CD4-positive, alpha-beta T cell (primary cell): ENCODE data around the gene SGSM1. TPM values are rescaled to one million over a fixed set of nuclear protein-coding genes. Genes with fewer than 3 reads are reported as not detected.

ENCODE experiments used
- ATAC-seq: fragments of 200-7000 bp; cut with Tn5 transposase; one replicate; pipeline ENCODE4 v1.10.0; 2022; ENCODE audit warnings: mild to moderate bottlenecking; ENCODE audit not compliant: poor library complexity
- CTCF ChIA-PET: fragments of 350-600 bp; sonication (Branson Sonifier 250); formaldehyde crosslinking; loops from one replicate; lab custom pipeline; 2021; ENCODE audit warnings: antibody characterized with exemption, inconsistent platforms; lab: Charles Lee
- POLR2A ChIA-PET: fragments of 350-600 bp; sonication (Branson Sonifier 250); formaldehyde crosslinking; loops from one replicate; lab custom pipeline; 2021; ENCODE audit warnings: antibody characterized with exemption, inconsistent platforms; lab: Charles Lee
- DNase-seq, 14 experiments: peaks; one replicate each; pipeline ENCODE4 v3.0.0-alpha.2; 2013 to 2020; ENCODE audit warnings: mixed read lengths in 2 of 14
- H3K27ac ChIP-seq, 2 donors: one replicate each; pipeline versions ENCODE4 v1.5.1 to v1.7.0; 2013; ENCODE audit warnings: low read length in 2 of 2, low read depth in 1 of 2, mild to moderate bottlenecking in 1 of 2
- H3K27me3 ChIP-seq, 2 experiments: 1 replicate in 1 of 2; 2 replicates in 1 of 2; pipeline versions ENCODE4 v1.6.1 to v1.7.0; 2013; ENCODE audit warnings: low read length in 2 of 2, control low read depth in 1 of 2, mild to moderate bottlenecking in 1 of 2, moderate library complexity in 1 of 2; ENCODE audit not compliant: insufficient read depth in 2 of 2, control insufficient read depth in 1 of 2
- H3K36me3 ChIP-seq: one replicate; pipeline ENCODE4 v1.6.1; 2013; ENCODE audit warnings: low read length, control low read depth; ENCODE audit not compliant: insufficient read depth
- H3K4me1 ChIP-seq: one replicate; pipeline ENCODE4 v1.6.1; 2013; ENCODE audit warnings: low read length, control low read depth; ENCODE audit not compliant: insufficient read depth
- H3K4me3 ChIP-seq: one replicate; pipeline ENCODE4 v1.5.1; 2013; ENCODE audit warnings: mild to moderate bottlenecking, low read length, moderate library complexity
- H3K9me3 ChIP-seq, 2 experiments: 1 replicate in 1 of 2; 2 replicates in 1 of 2; pipeline versions ENCODE4 v1.6.1 to v1.7.0; 2013; ENCODE audit warnings: low read length in 2 of 2, mild to moderate bottlenecking in 2 of 2, control low read depth in 1 of 2, moderate library complexity in 1 of 2; ENCODE audit not compliant: control insufficient read depth in 1 of 2, insufficient read depth in 1 of 2
- H3K27ac Mint-ChIP-seq: one replicate; pipeline ENCODE4 v1.8.0; 2020; ENCODE audit warnings: mixed read lengths
- H3K27me3 Mint-ChIP-seq: one replicate; pipeline ENCODE4 v1.8.0; 2021; ENCODE audit warnings: mixed read lengths
- H3K36me3 Mint-ChIP-seq: one replicate; pipeline ENCODE4 v1.8.0; 2021; ENCODE audit warnings: low read depth, mixed read lengths
- H3K4me1 Mint-ChIP-seq: one replicate; pipeline ENCODE4 v1.8.0; 2021; ENCODE audit warnings: low read depth, mixed read lengths
- H3K4me3 Mint-ChIP-seq: one replicate; pipeline ENCODE4 v1.8.0; 2020; ENCODE audit warnings: mild to moderate bottlenecking, mixed read lengths
- H3K9me3 Mint-ChIP-seq: one replicate; pipeline ENCODE4 v1.8.0; 2020; ENCODE audit warnings: mixed read lengths
- intact Hi-C, 2 experiments: fragments of 100-400 bp; cut with DNase I in 1 of 2; cut with micrococcal nuclease in 1 of 2; formaldehyde crosslinking; loops; one replicate each; pipeline versions ENCODE4 v1.15.1 to v1.9.0; 2023 to 2025; cut with DNase I, micrococcal nuclease
- total RNA-seq, 174 experiments: library from RNA in 2 of 174; stranded (reverse) in 2 of 174; gene quantifications; one replicate each; pipeline ENCODE4 v1.2.3 and lab custom pipeline; 2021 to 2026
- TF ChIP-seq, protein P1 (sequence below): fragments of 200-600 bp; IDR thresholded peaks from one replicate; pipeline ENCODE4 v1.8.0; 2022; ENCODE audit warnings: antibody characterized with exemption, mild to moderate bottlenecking

Gene SGSM1
- total RNA-seq, 2 experiments from 2014 or later: 1.3 to 1.9 TPM

DNA sequence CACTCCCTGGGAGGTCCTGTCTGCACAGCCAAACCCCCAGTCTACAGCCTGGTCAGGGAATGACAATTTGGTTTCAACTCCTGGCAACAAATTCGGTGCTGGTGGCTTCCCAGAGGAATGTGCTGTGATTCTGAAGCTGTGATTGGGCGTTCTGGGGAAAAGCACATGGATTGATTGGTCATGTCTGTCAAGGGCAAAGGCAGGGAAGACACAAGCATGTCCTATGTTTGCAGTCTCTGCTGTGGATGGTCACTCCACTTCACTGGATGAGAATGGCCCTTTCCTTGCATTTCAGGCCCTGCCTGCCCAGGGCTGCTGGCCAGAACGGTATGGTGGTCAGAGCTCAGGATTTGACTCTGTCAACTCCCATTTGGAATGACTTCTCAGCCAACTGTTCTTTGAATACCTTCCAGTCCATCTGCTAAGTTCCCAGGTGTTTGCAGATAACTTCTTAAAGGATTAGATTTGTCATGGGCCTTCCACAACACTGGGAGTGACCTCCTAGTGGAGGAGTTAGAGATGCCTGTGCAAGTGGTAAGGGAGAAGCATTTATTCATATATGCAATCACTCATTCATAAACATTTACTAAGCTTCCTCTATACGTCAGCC is 42.7 kb downstream of the SGSM1 start:
- Histone ChIP-seq H3K27me3 (no peaks in the 10 kb centered on the region), H3K4me1 (peaks cover 11% of the 10 kb centered on the region), H3K9me3 (no peaks in the 10 kb centered on the region), H3K27ac (no peak overlapping the region), H3K4me3 (no peak overlapping the region), H3K36me3 (no peaks in the 10 kb centered on the region)
- Mint-ChIP-seq H3K4me3 (no peak overlapping the region), H3K36me3 (no peaks in the 10 kb centered on the region), H3K4me1 (no peaks in the 10 kb centered on the region), H3K9me3 (no peaks in the 10 kb centered on the region), H3K27ac (no peak overlapping the region), H3K27me3 (no peaks in the 10 kb centered on the region)
- CTCF ChIA-PET: interaction anchor here (3.0 kb wide), 1 partner anchor 46 kb away, joined by 14 read pairs; no protein-coding TSS in a partner anchor
- no peak for ATAC-seq
- TF ChIP-seq, protein P1, sequence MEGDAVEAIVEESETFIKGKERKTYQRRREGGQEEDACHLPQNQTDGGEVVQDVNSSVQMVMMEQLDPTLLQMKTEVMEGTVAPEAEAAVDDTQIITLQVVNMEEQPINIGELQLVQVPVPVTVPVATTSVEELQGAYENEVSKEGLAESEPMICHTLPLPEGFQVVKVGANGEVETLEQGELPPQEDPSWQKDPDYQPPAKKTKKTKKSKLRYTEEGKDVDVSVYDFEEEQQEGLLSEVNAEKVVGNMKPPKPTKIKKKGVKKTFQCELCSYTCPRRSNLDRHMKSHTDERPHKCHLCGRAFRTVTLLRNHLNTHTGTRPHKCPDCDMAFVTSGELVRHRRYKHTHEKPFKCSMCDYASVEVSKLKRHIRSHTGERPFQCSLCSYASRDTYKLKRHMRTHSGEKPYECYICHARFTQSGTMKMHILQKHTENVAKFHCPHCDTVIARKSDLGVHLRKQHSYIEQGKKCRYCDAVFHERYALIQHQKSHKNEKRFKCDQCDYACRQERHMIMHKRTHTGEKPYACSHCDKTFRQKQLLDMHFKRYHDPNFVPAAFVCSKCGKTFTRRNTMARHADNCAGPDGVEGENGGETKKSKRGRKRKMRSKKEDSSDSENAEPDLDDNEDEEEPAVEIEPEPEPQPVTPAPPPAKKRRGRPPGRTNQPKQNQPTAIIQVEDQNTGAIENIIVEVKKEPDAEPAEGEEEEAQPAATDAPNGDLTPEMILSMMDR: no peak
- POLR2A ChIA-PET: no interaction called here
- no peak for DNase-seq
- intact Hi-C loops: no loop called here

DNA sequence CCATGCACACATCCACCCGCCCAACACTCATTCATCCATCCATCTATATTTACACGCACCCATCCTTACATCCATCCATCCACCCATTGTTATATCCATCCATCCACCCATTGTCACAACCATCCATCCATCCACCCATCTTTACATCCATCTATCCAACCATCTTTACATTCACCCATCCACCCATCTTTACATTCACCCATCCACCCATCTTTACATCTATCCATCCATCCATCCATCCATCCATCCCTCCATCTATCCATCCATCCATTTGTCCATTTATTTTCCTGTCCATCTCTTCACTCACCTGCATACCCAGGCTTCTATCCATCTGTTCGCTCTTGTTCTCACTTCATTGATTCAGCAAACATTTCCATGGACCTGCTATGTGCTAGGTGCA is 49.8 kb downstream of the SGSM1 start:
- Histone ChIP-seq H3K9me3 (no peaks in the 10 kb centered on the region), H3K4me3 (no peak overlapping the region), H3K27ac (no peak overlapping the region), H3K27me3 (no peaks in the 10 kb centered on the region), H3K36me3 (no peaks in the 10 kb centered on the region), H3K4me1 (no peaks in the 10 kb centered on the region)
- TF ChIP-seq, protein P1: no peak
- POLR2A ChIA-PET: no interaction called here
- Mint-ChIP-seq H3K27me3 (no peaks in the 10 kb centered on the region), H3K4me3 (no peak overlapping the region), H3K27ac (no peak overlapping the region), H3K9me3 (no peaks in the 10 kb centered on the region), H3K36me3 (peaks cover 7% of the 10 kb centered on the region), H3K4me1 (no peaks in the 10 kb centered on the region)
- ATAC-seq (no peak), DNase-seq (no peak)
- CTCF ChIA-PET: no interaction called here
- intact Hi-C loops: no loop called here

DNA sequence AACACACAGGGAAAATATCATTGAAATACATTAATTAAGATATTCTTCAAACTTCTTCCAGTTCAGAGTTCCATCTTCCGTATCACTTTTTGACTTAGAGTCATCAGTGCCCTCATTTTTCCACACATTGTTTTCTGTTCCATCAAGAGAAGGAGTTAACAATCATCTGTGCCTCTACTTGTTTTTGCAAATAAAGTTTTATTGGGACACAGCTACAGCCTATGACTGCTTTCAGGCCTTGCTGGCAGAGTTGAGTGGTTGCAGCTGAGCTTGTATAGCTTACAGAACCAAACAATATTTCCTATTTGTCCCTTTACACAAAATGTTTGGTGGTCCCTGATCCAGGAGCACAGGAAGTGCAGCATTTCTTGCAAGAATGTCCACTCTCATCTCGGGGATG is 51.6 kb downstream of the SGSM1 start:
- intact Hi-C loops: no loop called here
- no peaks in the 10 kb centered on the region for H3K9me3 ChIP-seq
- POLR2A ChIA-PET: no interaction called here
- Mint-ChIP-seq H3K4me1 (no peaks in the 10 kb centered on the region), H3K4me3 (no peak overlapping the region), H3K27me3 (no peaks in the 10 kb centered on the region), H3K36me3 (peaks cover 7% of the 10 kb centered on the region), H3K9me3 (no peaks in the 10 kb centered on the region), H3K27ac (no peak overlapping the region)
- H3K27me3 ChIP-seq: no peaks in the 10 kb centered on the region
- no peak for DNase-seq
- CTCF ChIA-PET: no interaction called here
- H3K4me1 ChIP-seq: no peaks in the 10 kb centered on the region
- no peak for ATAC-seq
- no peaks in the 10 kb centered on the region for H3K36me3 ChIP-seq
- no peak overlapping the region for H3K27ac ChIP-seq
- TF ChIP-seq, protein P1: no peak
- H3K4me3 ChIP-seq: no peak overlapping the region
